Panc1 (cell line): ENCODE measurements around the gene SCN10A. TPM values are rescaled to one million over a fixed set of nuclear protein-coding genes. Genes with fewer than 3 reads are reported as not detected.

Experiments used
- ATAC-seq: fragments of 200-7000 bp; cut with Tn5 transposase; 2 replicates; pipeline ENCODE4 v1.9.1; 2020; ENCODE audit warnings: mild to moderate bottlenecking, moderate library complexity
- BruUV-seq: library from RNA; stranded (reverse); fragments of 400-500 nt; replicated peaks from 2 replicates; lab custom pipeline; 2021; lab: Mats Ljungman, UMichigan
- CTCF ChIA-PET: fragments of 300-600 bp; sonication (Branson Sonifier 250); formaldehyde crosslinking; loops from one replicate; lab custom pipeline; 2022; ENCODE audit warnings: antibody characterized with exemption; lab: Charles Lee
- POLR2A ChIA-PET: fragments of 300-600 bp; sonication (Branson Sonifier 250); formaldehyde crosslinking; loops from one replicate; lab custom pipeline; 2022; ENCODE audit warnings: antibody characterized with exemption; lab: Charles Lee
- DNase-seq: peaks from one replicate; pipeline ENCODE4 v3.0.0-alpha.2; 2010; ENCODE audit warnings: low read depth, low spot score
- H3K27ac ChIP-seq: 2 replicates; pipeline ENCODE4 v1.5.1; 2011; ENCODE audit warnings: mild to moderate bottlenecking, low read length, inconsistent platforms
- H3K27me3 ChIP-seq: fragments of 200-500 bp; sonication (Bioruptor generic); 2 replicates; pipeline ENCODE4 v1.6.0; 2014; ENCODE audit warnings: low read length, inconsistent platforms; ENCODE audit not compliant: control insufficient read depth, insufficient read depth
- H3K36me3 ChIP-seq: fragments of 200-500 bp; sonication (Bioruptor generic); 2 replicates; pipeline ENCODE4 v1.5.1; 2014; ENCODE audit warnings: inconsistent platforms, mild to moderate bottlenecking, low read length, moderate library complexity; ENCODE audit not compliant: control insufficient read depth, insufficient read depth
- H3K4me1 ChIP-seq: 2 replicates; pipeline ENCODE4 v1.5.1; 2011; ENCODE audit warnings: inconsistent platforms, mild to moderate bottlenecking, low read length, moderate library complexity; ENCODE audit not compliant: control insufficient read depth, insufficient read depth
- H3K4me3 ChIP-seq, 2 experiments: 2 replicates each; pipeline ENCODE4 v1.5.1; 2011 to 2012; ENCODE audit warnings: low read depth in 2 of 2, low read length in 2 of 2, mild to moderate bottlenecking in 2 of 2, inconsistent platforms in 1 of 2, moderate library complexity in 1 of 2
- H3K9me3 ChIP-seq: fragments of 200-500 bp; sonication (Bioruptor generic); 2 replicates; pipeline ENCODE4 v1.5.1; 2014; ENCODE audit warnings: low read depth, mild to moderate bottlenecking, inconsistent platforms, low read length, moderate library complexity; ENCODE audit not compliant: control insufficient read depth, insufficient read depth
- POLR2AphosphoS5 ChIP-seq: IDR thresholded peaks from 2 replicates; pipeline ENCODE4 v1.6.1; 2012; ENCODE audit warnings: mild to moderate bottlenecking, low read depth, low read length, moderate library complexity
- REST ChIP-seq, 2 experiments: IDR thresholded peaks; 2 replicates each; pipeline ENCODE4 v1.6.1; 2011 to 2012; ENCODE audit warnings: low read depth in 2 of 2, control low read depth in 1 of 2, low read length in 1 of 2, mild to moderate bottlenecking in 1 of 2, moderate library complexity in 1 of 2; ENCODE audit not compliant: insufficient read depth in 1 of 2
- SIN3A ChIP-seq: IDR thresholded peaks from 2 replicates; pipeline ENCODE4 v1.6.1; 2012; ENCODE audit warnings: low read depth, mild to moderate bottlenecking, low read length, moderate library complexity, borderline replicate concordance; ENCODE audit not compliant: insufficient read depth
- TCF7L2 ChIP-seq: IDR thresholded peaks from 2 replicates; pipeline ENCODE4 v1.6.1; 2011; ENCODE audit warnings: mild to moderate bottlenecking, low read depth, low read length, inconsistent platforms
- in situ Hi-C: cut with HindIII; loops from 2 replicates; pipeline ENCODE4 v1.10.0; 2016; ENCODE audit warnings: low sequenced_read_pairs, low pct_unique_long_range_greater_than_20kb
- intact Hi-C: fragments of 100-400 bp; cut with micrococcal nuclease; formaldehyde crosslinking; loops from one replicate; pipeline ENCODE4 v1.10.0; 2022; ENCODE audit not compliant: unreplicated experiment
- total RNA-seq: library from RNA; stranded (reverse); gene quantifications from one replicate; pipeline ENCODE4 v1.2.1, GENCODE V29; 2021; ENCODE audit not compliant: unreplicated experiment
- TF ChIP-seq, protein P1 (sequence below): fragments of 450-650 bp; IDR thresholded peaks from 2 replicates; pipeline ENCODE4 v1.5.1; 2017; ENCODE audit warnings: mild to moderate bottlenecking

The SCN10A gene
- total RNA-seq, 1 experiment from 2014 or later = not detected

- Histone ChIP-seq H3K36me3 (no peaks in the 10 kb centered on the region; the same call in 1 of the 2 replicates), H3K27me3 (peaks cover 2% of the 10 kb centered on the region; the same call in 1 of the 2 replicates), H3K9me3 (no peaks in the 10 kb centered on the region), H3K27ac (no peak overlapping the region), H3K4me1 (no peaks in the 10 kb centered on the region), H3K4me3 (peak overlapping the region; percentile 29 to 36; a peak in 3 of 4 replicates)
- POLR2A ChIA-PET = no interaction called here
- TF ChIP-seq, protein P1, sequence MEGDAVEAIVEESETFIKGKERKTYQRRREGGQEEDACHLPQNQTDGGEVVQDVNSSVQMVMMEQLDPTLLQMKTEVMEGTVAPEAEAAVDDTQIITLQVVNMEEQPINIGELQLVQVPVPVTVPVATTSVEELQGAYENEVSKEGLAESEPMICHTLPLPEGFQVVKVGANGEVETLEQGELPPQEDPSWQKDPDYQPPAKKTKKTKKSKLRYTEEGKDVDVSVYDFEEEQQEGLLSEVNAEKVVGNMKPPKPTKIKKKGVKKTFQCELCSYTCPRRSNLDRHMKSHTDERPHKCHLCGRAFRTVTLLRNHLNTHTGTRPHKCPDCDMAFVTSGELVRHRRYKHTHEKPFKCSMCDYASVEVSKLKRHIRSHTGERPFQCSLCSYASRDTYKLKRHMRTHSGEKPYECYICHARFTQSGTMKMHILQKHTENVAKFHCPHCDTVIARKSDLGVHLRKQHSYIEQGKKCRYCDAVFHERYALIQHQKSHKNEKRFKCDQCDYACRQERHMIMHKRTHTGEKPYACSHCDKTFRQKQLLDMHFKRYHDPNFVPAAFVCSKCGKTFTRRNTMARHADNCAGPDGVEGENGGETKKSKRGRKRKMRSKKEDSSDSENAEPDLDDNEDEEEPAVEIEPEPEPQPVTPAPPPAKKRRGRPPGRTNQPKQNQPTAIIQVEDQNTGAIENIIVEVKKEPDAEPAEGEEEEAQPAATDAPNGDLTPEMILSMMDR = no peak
- TF ChIP-seq REST (IDR thresholded peaks at IDR 0.05; ENCODE audit: insufficient read depth in 1 of 2, low read depth in 2 of 2, low read length in 1 of 2) = no peak
- CTCF ChIA-PET = no interaction called here
- peak; percentile 48 for ATAC-seq
- in situ Hi-C loops (no loop called here), intact Hi-C loops (no loop called here)
- no TSS peak for BruUV-seq
- DNase-seq = no peak
Observed at GRCh38 chr3:38648659-38649499, 167.1 kb downstream of the SCN10A start.

- no peak overlapping the region for H3K4me3 ChIP-seq
- ATAC-seq (no peak), DNase-seq (no peak)
- H3K9me3 ChIP-seq = no peaks in the 10 kb centered on the region
- TF ChIP-seq POLR2AphosphoS5 (no peak), REST (IDR thresholded peaks at IDR 0.05; ENCODE audit: insufficient read depth in 1 of 2, low read depth in 2 of 2, low read length in 1 of 2) (no peak), TCF7L2 (no peak), SIN3A (no peak)
- TF ChIP-seq, protein P1 = no peak
- H3K27me3 ChIP-seq = peaks cover 2% of the 10 kb centered on the region; the same call in 1 of the 2 replicates
- no peaks in the 10 kb centered on the region for H3K4me1 ChIP-seq
- in situ Hi-C loops (no loop called here), intact Hi-C loops (no loop called here)
- ChIA-PET CTCF (no interaction called here), POLR2A (no interaction called here)
- no peak overlapping the region for H3K27ac ChIP-seq
- H3K36me3 ChIP-seq = no peaks in the 10 kb centered on the region; the same call in 1 of the 2 replicates
- no TSS peak for BruUV-seq
Observed at GRCh38 chr3:38648024-38648658, 167.9 kb downstream of the SCN10A start.
